Activated naive CD4-positive, alpha-beta T cell treated with anti-CD3 and anti-CD28 coated beads, Interleukin-2, amount 50 U/mL, for 72 hours (primary cell): ENCODE measurements around the gene NBPF1. TPM values are rescaled to one million over a fixed set of nuclear protein-coding genes. Genes with fewer than 3 reads are reported as not detected.
A peak's percentile ranks its signal among the peaks of the same experiment; 100 is the strongest.
"Not testable (repeated sequence)": the region's sequence is repeated elsewhere in the genome, so short reads cannot be mapped to it uniquely, and the experiment has no call there.

Experiments
- ATAC-seq, 2 donors: fragments of 150-1000 bp; cut with Tn5 transposase; 2 replicates each; pipeline ENCODE4 v1.10.0; 2021; ENCODE audit warnings: mild to moderate bottlenecking in 2 of 2, moderate library complexity in 2 of 2
- DNase-seq, 2 donors: peaks; one replicate each; pipeline ENCODE4 v3.0.0; 2021 to 2022; ENCODE audit warnings: low spot score in 2 of 2
- H3K27ac Mint-ChIP-seq, 2 donors: one replicate each; pipeline ENCODE4 v1.8.0; 2022; ENCODE audit warnings: mild to moderate bottlenecking in 2 of 2, mixed read lengths in 2 of 2
- H3K36me3 Mint-ChIP-seq, 2 donors: one replicate each; pipeline ENCODE4 v1.8.0; 2022; ENCODE audit warnings: mixed read lengths in 2 of 2
- H3K9me3 Mint-ChIP-seq, 2 donors: one replicate each; pipeline ENCODE4 v1.8.0; 2022; ENCODE audit warnings: mixed read lengths in 2 of 2
- total RNA-seq, 2 donors: library from RNA; stranded (reverse); gene quantifications; one replicate each; pipeline ENCODE4 v1.2.3, GENCODE V29; 2022

The NBPF1 gene
- total RNA-seq, result 1 to 10 TPM; 6.2 to 6.5 TPM

GRCh38 chr1:16613185-16614147 is at the start of gene NBPF1:
Gene NBPF1 (minus strand): TSS chr1:16613564.
- peak; percentile 94 to 98 for ATAC-seq
- Mint-ChIP-seq H3K9me3 (no peaks in the 10 kb centered on the region), H3K27ac (no peak within 1 kb of the TSS), H3K36me3 (no peaks in the 10 kb centered on the region)
- peak; percentile 95 to 99 for DNase-seq

- not testable (repeated sequence) for ATAC-seq, DNase-seq, H3K27ac Mint-ChIP-seq, H3K36me3 Mint-ChIP-seq, H3K9me3 Mint-ChIP-seq
Observed at GRCh38 chr1:16658234-16658633, 44.9 kb upstream of the NBPF1 start.

- DNase-seq, result not testable (repeated sequence)
Observed at GRCh38 chr1:16656981-16657683, 43.8 kb upstream of the NBPF1 start.

GRCh38 chr1:16656574-16656973 is 43.2 kb upstream of the NBPF1 start:
- H3K27ac Mint-ChIP-seq, H3K36me3 Mint-ChIP-seq, H3K9me3 Mint-ChIP-seq, DNase-seq: not testable (repeated sequence)
- peak; percentile 47 to 60 for ATAC-seq

More at GRCh38 chr1:16656981-16657683, 43.8 kb upstream of the NBPF1 start:
- not testable (repeated sequence) for H3K9me3 Mint-ChIP-seq, H3K36me3 Mint-ChIP-seq, H3K27ac Mint-ChIP-seq
- ATAC-seq, result peak in 1 of 2 donors; percentile 11

GRCh38 chr1:16651560-16651959 is 38.2 kb upstream of the NBPF1 start:
- DNase-seq, H3K9me3 Mint-ChIP-seq, H3K36me3 Mint-ChIP-seq, ATAC-seq, H3K27ac Mint-ChIP-seq: not testable (repeated sequence)

GRCh38 chr1:16649960-16650359 is 36.6 kb upstream of the NBPF1 start:
- H3K9me3 Mint-ChIP-seq, H3K36me3 Mint-ChIP-seq, H3K27ac Mint-ChIP-seq, DNase-seq, ATAC-seq: not testable (repeated sequence)

- DNase-seq, H3K36me3 Mint-ChIP-seq, H3K9me3 Mint-ChIP-seq, H3K27ac Mint-ChIP-seq, ATAC-seq: not testable (repeated sequence)
Observed at GRCh38 chr1:16649390-16649789, 36.0 kb upstream of the NBPF1 start.

GRCh38 chr1:16648756-16649155 is 35.4 kb upstream of the NBPF1 start:
- not testable (repeated sequence) for ATAC-seq, H3K36me3 Mint-ChIP-seq, DNase-seq, H3K27ac Mint-ChIP-seq, H3K9me3 Mint-ChIP-seq

GRCh38 chr1:16648250-16648649 is 34.9 kb upstream of the NBPF1 start:
- not testable (repeated sequence) for H3K9me3 Mint-ChIP-seq, DNase-seq, ATAC-seq, H3K36me3 Mint-ChIP-seq, H3K27ac Mint-ChIP-seq

GRCh38 chr1:16647179-16648176 is 34.1 kb upstream of the NBPF1 start:
- not testable (repeated sequence) for H3K27ac Mint-ChIP-seq, H3K9me3 Mint-ChIP-seq, H3K36me3 Mint-ChIP-seq
- ATAC-seq (peak in 1 of 2 donors; percentile 3), DNase-seq (peak in 1 of 2 donors; percentile 57)

- not testable (repeated sequence) for H3K27ac Mint-ChIP-seq, DNase-seq, ATAC-seq, H3K36me3 Mint-ChIP-seq, H3K9me3 Mint-ChIP-seq
Observed at GRCh38 chr1:16646716-16647115, 33.4 kb upstream of the NBPF1 start.

GRCh38 chr1:16646061-16646664 is 32.8 kb upstream of the NBPF1 start:
- not testable (repeated sequence) for H3K9me3 Mint-ChIP-seq, ATAC-seq, H3K27ac Mint-ChIP-seq, H3K36me3 Mint-ChIP-seq
- DNase-seq, result peak in 1 of 2 donors; percentile 14

GRCh38 chr1:16645271-16646060 is 32.1 kb upstream of the NBPF1 start:
- H3K36me3 Mint-ChIP-seq, H3K27ac Mint-ChIP-seq, H3K9me3 Mint-ChIP-seq: not testable (repeated sequence)
- DNase-seq (peak; percentile 26 to 68), ATAC-seq (peak; percentile 8 to 21)

GRCh38 chr1:16644482-16645270 is 31.3 kb upstream of the NBPF1 start:
- not testable (repeated sequence) for H3K9me3 Mint-ChIP-seq, H3K36me3 Mint-ChIP-seq, H3K27ac Mint-ChIP-seq
- DNase-seq (peak; percentile 99 to 100), ATAC-seq (peak; percentile 86 to 87)

GRCh38 chr1:16644193-16644481 is 30.8 kb upstream of the NBPF1 start:
- Mint-ChIP-seq H3K27ac (no peak overlapping the region), H3K36me3 (no peaks in the 10 kb centered on the region), H3K9me3 (no peaks in the 10 kb centered on the region)
- peak; percentile 47 to 56 for ATAC-seq
- no peak for DNase-seq
